Globus pallidus (tissue), 1 donor: ENCODE measurements around the gene TSPAN13.
"Not testable (repeated sequence)": the region's sequence is repeated elsewhere in the genome, so short reads cannot be mapped to it uniquely, and the experiment has no call there.

Experiments used
- DNase-seq: peaks from one replicate; pipeline ENCODE4 v3.0.0-alpha.2; 2015; ENCODE audit warnings: low spot score

The TSPAN13 gene

DNA sequence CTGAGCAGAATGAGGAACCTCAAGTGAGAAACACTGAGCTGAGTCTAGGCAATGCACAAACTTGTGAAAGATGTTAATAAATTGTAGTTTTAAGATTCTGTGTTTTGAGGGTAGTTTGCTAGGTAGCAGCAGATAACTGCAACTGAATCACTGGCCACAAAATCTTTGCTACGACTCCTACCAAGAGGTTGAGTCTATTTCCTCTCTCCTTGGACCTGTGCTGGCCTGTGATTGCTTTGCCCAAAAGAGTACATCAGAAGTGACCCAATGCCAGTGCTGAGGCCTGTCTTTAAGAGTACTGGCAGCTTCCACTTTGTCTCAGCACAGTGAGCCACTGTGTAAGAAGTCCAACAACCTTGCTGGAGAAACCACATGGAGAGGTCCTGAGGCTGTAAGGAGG, 11.9 kb upstream of the TSPAN13 start:
- DNase-seq = no peak

DNA sequence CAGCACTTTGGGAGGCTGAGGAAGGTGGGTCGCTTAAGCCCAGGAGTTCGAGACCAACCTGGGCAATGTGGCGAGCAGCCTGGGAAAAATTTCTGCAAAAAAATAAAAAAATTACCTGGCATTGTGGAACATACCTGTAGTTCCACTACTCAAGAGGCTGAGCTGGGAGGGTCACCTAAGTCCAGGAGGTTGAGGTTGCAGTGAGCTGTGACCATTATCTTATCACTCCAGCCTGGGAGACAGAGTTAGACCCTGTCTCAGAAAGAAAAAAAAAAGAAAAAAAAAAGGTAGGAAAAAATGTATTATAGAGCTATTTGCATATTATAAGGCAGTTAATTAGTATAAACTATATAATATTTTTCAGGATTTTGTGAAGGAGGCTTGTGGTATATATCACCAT, 11.0 kb upstream of the TSPAN13 start:
- no peak for DNase-seq

DNA sequence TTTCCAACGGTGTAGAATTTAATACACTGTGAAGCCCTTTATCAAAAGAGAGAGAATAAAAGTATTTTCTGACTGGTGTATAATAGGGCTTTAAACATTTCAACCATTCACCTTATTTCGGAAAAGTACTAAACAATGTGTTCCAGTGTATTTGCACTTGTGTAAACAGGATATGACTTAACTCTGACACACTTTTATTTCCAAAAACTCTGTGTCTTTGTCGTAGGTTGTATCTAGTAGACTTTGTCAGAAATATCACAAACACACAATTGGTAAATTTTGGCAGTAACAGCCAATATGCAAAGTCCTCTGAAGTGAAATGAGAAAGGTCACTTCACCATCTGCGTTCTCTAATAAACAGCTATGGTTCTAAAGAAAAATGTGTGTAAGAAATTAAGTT, 10.3 kb upstream of the TSPAN13 start:
- no peak for DNase-seq

DNA sequence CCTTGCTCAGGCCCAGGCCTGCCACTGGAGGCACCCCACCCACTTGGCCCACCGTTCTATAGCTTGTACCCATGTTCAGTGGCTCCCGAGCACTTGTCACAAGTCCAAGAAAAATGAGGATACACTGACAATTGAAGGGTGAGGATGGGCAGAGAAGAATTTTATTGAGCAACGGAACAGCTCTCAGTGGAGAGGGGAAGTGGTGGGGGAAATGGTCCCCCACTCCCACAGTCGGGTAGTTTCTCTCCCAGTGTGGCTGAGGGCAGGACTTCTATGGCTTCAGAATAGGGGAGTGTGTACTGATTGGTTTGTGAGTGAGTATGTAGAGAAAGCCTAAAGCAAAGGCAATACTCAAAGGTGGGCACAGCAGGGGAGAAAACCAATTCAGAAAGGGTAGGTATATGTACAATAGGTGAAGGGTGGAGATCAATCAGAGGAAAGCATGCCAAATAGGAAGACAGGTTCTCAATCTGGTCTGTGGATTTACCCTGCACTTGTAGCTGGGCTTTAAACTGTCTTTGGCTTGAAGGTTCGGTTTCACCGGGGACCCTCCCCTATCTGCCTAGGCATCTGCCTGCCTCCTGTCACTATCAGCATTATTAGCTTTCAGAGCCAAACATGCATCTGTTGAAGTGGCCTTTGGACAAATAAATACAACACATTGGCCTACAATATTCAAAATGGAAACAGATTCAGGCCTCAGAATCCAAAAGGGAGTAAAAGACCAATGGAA, 8.9 kb upstream of the TSPAN13 start:
- no peak for DNase-seq

DNA sequence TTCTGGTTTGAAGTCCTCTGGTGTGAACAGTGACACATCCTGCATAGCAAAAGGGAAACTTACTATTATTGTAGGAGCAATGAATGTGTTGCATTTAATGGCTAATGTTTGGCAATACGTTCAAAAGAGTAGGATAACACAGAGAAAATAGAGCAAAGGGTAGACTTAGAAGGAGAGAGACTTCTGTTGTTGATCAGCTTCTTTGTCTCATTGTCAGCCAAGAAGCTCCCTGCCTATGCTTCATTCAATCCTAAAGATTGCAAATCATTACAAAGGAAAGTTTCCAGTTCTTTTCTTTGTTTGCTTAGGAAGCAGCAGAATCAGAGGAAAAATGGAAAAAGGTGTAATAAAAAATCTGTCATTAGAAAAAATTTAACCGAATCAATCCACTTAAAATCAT, 7.9 kb upstream of the TSPAN13 start:
- DNase-seq = no peak

DNA sequence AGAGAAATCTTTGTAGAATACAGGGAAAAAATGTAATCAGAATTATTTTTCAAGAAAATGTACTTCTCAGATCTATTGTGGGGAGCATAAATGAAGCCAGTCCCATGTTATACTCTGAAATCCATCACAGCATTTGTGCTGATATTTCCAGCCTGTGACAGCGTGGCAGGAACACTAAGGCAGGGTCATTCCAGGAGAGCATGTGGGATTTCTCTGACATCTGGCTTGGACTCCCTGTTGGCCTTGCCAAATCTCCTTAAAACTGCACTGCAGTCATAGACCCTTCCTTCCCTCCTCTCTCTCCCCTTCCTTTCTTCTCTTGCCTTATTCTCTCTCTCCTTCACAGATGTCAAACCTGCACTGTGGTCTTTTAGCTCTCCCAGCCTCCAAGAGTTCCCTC, 6.5 kb upstream of the TSPAN13 start:
- no peak for DNase-seq

DNA sequence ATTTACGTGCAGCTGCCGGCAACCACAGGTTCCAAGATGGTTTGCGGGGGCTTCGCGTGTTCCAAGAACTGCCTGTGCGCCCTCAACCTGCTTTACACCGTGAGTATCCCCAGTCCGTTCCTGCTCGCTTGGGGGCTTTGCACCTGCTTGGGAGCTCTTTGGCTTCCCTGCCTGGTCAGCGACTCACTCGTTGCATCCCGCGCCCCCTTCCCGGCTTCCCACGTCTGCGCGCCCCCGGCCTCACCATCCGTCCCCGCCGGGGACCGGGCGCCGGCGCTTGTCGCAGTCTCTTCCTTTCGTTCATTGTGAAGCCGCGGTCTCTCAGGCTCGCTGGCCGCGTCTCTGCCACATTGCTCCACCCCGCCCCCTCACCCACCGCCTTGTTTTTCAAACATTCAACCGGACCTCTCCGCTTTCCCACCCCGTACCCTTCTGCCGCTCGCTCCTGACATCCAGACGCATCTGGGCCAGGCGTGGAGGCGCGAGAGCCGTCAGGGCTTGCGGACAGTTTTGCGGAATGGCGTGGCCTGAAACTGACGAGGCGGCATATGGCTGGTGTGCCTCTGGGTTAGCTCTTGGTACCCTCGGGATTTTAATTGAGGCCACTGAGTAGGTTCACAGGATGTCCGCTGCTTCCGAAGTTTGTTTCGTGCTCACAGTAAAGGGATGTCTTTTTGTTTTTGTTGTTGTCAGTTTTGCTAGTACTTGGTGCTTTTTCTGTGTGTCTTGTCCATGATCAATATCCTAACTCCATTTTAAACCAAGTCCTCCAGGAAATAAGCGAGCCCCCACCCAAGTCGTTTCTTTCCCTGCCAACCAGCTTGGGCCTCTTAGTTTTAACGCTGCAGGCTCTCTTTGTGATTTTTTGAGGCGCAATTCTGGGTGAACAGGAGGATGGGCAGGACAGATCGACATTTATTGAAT, 639 bp downstream of the TSPAN13 start:
- DNase-seq = no peak

DNA sequence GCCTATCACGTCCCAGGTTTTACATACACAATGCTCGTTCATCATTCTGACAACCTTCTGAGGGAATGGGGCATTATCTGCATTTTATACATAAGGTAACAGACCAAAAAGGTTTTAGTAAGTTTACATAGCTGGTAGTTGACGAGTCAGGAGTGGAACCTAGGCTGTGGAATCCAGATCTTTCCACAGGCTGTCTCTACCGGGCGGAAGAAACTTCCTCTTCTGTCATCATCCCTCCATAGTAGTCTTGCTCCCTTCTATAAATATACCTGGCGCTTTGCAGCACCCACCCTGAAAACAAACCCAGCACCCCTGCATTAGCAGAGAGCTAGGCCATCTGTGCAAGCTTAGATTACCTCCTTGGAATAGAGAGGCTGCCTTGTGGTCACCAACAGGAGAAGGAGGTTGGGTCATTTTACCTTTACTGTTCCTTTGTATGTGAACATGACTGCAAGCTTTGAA, 1.3 kb downstream of the TSPAN13 start:
- DNase-seq = no peak

DNA sequence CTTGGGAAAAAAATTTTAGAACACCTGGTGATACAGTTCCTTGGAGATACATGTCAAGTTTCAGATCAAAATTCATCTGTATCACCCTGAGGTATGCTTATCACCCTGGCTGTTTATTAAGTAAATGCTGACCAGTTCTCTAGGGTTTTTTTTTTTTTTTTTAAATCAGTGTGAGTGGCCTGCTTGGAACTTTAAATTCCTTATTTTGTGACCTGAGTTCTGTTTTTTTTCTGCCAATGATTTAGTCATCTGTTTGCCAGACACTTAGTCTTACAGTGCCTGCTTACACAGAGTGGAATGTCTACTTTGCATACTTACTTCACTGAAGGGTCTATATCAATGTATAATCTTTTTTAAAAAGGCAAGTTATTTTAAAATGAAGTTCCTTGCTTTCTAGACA, 1.8 kb downstream of the TSPAN13 start:
- no peak for DNase-seq

DNA sequence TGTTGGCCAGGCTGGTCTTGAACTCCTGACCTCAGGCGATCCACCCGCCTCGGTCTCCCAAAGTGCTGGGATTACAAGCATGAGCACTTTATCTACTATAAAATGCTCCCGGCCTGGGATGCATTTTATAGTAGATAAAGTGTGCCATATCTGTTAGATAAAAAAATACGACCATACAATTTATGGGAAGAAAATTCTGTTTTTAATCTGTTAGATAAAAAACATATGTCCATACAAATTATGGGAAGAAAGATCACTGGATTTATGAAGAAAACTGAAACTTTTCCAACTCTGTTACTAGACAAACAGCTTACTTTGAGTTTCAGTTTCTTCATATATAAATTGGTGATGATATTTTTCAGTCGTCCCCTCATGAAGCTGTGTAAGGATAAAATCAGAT, 4.5 kb downstream of the TSPAN13 start:
- DNase-seq = no peak

DNA sequence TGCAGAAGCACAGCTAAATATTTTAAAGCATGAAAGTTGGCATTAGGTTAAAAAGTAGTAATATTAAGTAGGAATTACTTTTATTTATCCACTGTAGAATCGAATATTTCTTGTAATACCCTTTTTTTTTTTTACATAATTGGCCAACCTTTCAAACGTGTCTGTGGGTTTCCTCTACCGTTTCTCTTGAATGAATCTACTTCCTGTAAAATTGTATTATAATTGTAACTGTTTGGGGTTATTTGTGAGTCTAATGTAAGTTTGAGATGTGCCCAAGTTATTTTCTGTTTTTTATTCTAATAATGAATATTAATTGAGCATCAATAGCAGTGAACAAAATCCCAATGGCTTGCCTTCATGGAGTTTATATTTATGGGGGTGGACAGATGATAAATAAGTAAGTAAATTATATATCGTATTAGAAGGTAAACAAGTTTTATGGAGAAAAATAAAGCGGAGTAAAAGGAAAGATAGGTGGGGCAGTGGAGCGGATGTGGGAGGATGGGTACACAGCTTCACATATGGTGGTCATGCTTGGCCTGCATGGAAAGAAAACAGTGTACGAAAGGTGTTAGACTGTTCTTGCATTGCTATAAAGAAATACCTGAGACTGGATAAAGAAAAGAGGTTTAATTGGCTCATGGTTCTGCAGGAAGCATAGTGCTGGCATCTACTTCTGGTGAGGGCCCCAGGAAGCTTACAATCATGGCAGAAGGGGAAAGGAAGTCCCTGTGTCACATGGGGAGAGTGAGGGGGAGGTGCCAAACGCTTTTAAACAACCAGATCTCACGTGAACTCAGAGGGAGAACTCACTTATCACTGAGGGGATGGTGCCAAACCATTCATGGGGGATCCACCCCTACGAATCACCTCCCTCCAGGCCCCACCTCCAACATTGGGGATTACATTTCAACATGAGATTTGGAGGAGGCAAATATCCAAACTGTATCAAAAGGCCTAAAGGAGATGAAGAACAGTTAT, 5.4 kb downstream of the TSPAN13 start:
- DNase-seq = no peak

DNA sequence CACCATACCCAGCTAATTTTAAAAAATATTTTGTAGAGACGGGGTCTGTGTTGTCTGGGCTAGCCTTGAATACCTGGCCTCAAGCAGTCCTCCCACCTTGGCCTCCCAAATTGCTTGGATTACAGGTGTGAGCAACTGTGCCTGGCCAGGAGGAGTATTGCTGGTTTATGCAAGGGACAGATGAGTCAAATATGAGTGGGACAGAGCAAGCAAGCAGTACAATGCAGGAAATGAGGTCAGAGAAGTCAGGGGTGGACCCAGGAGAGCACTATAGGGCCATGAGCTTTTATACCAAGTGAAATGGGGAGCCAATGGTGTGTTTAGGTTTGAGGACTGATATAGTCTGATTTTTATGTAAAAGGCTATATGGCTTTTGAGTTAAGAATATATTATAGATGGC, 6.3 kb downstream of the TSPAN13 start:
- DNase-seq = no peak

DNA sequence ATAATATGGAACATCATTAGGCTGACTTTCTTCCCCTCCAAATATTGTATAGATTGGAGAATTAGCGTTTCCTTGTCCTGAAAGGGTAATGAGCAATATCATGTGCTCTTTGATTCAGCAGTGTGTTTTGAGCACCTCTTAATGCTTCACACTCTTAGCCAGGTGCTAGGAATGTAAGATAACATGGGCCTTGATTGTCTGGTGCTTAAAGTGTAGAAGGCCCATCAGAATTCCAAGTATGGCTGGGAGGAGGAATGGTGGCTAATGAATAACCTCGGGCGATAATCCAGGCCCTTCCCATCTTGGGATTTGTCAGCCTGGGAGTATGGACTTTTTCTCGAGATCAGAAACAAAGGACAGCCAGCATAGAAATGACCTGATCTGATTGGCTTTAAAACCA, 8.6 kb downstream of the TSPAN13 start:
- DNase-seq = no peak

DNA sequence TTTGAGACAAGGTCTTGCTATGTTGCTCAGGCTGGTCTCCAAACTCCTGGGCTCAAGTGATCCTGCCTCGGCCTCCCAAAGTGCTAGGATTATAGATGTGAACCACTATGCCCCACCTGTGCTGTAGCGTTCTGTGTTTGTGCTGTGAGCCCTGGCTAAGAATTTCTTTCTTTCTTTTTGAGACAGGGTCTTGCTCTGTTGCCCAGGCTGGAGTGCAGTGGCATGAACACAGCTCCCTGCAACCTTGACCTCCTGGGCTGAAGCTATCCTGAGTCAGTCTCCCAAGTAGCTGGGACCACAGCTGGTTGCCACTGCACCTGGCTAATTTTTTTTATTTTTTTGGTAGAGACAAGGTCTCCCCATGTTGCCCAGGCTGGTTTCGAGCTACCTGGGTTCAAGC, 11.4 kb downstream of the TSPAN13 start:
- DNase-seq = no peak

DNA sequence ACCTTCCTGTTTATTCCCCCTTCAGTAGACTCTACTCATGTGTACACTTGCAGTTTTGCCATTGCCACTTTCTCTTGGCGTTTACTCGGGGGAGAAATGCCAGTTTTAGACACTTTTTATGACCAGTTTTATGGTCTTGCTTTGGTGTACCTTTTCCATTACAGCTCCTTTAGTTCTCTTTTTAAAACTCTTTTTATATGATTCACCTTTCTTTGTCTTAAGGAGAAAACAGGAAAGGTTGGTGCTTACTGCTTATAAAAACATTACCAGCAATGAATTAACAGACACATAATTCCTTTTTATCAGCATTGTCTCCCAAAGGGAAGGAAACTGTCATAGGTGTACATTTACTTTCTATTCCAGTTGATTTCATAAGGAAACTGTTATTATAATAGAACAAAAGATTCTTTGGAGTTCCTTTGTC, 11.9 kb downstream of the TSPAN13 start:
- no peak for DNase-seq

DNA sequence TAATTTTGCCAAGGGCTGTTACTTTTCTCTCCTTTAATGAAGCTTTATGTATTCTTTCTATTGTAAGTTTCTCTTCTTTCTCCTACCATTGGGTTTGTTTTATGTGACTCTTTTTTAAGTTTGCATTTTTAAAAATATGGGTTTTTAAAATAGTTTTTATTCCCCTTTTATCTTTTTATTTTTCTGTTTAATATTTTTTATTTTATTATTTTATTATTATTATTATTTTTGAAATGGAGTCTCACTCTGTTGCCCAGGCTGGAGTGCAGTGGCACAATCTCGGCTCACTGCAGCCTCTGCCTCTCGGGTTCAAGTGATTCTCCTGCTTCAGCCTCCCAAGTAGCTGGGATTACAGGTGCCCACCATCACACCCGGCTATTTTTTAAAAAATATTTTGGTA, 16.4 kb downstream of the TSPAN13 start:
- not testable (repeated sequence) for DNase-seq

DNA sequence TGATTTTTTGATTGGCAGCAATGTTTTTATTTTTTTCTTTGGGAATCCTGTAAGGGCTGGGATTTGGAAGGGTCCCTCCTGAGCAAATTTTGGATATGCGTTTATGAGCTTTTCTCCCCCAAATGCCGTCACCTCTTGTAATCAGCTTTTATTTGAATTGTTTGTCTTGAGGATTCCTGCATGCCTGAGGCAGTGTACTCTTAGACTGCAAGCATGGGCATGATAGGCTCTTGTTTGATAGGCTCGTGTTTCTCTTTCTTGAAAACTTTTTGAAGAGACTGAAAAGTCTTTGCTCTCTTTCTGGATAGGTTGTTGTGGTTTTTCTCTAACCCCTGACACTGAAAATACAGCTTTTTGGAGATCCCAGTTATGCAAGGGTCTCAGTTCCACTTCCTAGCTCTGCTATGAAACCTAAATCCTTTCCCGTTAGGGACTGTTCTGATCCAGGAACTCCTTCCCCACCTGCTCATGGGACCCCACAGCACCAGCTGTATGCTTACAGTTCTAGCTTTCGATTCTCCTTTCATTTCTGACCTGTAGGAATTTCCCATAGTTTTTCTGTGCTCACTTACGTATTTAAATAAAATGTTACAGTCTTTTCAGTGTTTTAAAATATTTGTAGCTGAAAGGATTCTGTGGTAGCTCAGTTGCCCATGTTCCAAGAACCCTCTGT, 17.2 kb downstream of the TSPAN13 start:
- DNase-seq = no peak

DNA sequence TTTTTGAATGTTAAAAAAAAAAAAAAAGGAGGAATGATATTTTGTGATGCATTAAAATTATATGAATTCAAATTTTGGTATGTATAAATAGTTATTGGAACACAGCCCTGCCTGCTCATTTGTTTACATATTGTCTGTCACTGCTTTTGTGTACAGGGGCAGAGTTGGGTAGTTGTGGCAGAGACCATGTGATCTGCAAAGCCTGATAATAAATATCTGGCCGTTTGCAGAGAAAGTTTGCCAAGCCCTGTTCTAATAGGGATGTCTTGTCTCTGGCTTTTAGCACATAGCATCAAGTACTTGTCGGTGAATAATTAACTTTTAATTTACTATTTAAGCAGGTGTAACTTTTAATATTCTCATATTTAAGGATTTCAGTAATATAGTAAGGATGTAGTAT, 19.8 kb downstream of the TSPAN13 start:
- no peak for DNase-seq

DNA sequence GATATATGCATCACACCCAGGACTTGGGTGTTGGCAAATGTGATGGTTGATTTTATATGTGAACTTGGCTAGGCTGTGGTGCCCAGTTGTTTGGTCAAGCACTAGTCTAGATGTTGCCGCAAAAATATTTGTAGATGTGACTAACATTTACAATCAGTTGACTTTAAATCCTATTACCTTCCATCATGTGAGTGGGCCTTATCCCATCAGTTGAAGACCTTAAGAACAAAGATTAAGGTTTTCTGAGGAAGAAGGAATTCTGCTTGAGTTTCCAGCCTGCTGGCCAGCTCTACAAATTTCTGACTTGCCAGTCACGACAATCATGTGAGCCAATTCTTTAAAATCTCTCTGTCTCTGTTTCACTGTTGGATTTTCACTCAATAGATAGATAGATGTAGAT, 20.3 kb downstream of the TSPAN13 start:
- no peak for DNase-seq

DNA sequence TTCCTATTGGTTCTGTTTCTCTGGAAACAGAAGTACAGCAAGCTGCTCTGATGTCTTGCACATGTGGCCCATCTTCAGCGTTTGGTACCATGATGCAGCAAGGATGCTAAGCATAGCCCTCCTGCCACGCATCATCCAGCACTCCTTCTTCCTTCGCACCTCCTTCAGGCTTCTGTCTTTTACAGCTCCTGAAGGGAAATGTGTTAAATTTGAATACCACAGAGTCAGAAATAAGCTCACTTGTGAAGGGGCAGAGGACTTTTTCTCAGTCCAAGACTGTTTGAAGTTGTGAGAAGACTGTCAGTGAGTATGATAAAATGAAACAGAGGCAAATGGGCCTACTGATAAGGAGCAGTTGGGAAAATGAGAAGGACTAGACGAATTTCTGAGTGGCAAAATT, 20.7 kb downstream of the TSPAN13 start:
- DNase-seq = no peak

DNA sequence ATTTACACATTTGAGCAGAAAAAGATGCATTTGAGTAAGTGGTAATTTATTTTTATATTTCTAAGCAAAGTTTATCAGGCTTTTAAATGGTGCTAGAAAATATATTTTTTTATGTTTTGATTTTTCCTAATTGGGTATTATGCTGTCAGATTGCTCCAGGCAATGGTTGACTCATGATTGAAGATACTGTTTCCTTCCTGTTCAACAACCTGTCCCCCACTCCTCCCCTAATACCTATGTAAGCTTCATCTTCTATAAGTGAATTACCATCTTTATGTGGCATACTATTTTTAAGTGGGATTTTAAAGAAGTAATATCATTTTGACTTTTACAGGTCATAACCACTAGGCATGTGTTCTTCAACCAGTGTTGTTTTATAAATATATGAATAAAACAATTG, 21.4 kb downstream of the TSPAN13 start:
- DNase-seq = no peak

DNA sequence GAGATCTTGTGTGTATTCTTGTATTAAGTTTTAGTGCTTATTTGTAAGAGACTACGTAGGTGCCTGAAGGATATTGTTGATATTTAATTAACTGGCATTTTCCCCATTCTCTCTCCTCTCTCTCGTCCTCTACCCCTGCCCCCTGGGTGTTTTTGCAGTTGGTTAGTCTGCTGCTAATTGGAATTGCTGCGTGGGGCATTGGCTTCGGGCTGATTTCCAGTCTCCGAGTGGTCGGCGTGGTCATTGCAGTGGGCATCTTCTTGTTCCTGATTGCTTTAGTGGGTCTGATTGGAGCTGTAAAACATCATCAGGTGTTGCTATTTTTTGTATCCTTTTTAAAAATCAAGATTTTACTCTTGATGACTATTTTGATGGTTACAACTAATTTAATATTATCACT, 22.5 kb downstream of the TSPAN13 start:
- no peak for DNase-seq
